Activated T-helper 1 cell treated with anti-CD3 and anti-CD28 coated beads, Interleukin-12 subunit alpha, Interleukin-12 subunit beta, Interleukin-2, Interleukin-4 antibody, amounts not matched to agents 30 ng/mL and 10 ng/mL and 1 ng/mL, durations not matched to agents 14 hours and 24 hours and 36 hours (primary cell): Measurements from ENCODE around the gene DEPDC5. TPM values are rescaled to one million over a fixed set of nuclear protein-coding genes. Genes with fewer than 3 reads are reported as not detected.

ENCODE experiments used
- total RNA-seq: library from RNA; stranded (reverse); gene quantifications from 2 replicates; pipeline ENCODE4 v1.2.3, GENCODE V29; 2022

DEPDC5 gene
- total RNA-seq, 1 donor from 2014 or later = 42.6 TPM

Other genes with a start within 250 kb of the DEPDC5 start
- 43.8 and 43.9 TPM in 2 replicates for gene PISD, start 91.8 kb upstream of the DEPDC5 start, total RNA-seq
- 65.2 and 69.6 TPM in 2 replicates for gene PRR14L, start 3.9 kb upstream of the DEPDC5 start, total RNA-seq
- gene YWHAH, start 190.5 kb downstream of the DEPDC5 start, total RNA-seq = 128 and 139 TPM in 2 replicates